Measurements from ENCODE around the gene CMSS1. TPM values are rescaled to one million over a fixed set of nuclear protein-coding genes. Genes with fewer than 3 reads are reported as not detected.

CMSS1 gene
- total RNA-seq, 1 donor from 2014 or later, result 8.2 TPM

DNA sequence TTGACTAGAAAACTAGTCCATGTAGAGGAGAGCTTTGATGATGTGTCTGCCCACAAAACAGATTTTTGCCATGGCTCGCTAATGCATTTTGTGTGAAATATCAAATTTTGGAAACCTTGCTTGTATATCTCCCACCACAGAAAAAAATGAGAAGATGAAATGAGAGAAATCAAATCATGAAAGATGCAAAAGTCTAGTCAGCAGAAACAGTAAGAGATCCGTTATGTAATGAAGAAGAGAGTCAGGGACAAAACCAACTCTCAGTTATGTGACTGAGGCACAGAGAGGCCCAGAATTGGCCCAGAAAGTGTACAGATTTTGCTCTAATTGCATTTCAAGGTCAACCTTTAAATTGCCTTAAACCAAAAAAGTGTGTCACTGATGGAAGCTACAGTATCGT is 189.7 kb downstream of the CMSS1 start:
- DNase-seq (ENCODE audit: low spot score in 2 of 2) (no peak), FAIRE-seq (no peak)

DNA sequence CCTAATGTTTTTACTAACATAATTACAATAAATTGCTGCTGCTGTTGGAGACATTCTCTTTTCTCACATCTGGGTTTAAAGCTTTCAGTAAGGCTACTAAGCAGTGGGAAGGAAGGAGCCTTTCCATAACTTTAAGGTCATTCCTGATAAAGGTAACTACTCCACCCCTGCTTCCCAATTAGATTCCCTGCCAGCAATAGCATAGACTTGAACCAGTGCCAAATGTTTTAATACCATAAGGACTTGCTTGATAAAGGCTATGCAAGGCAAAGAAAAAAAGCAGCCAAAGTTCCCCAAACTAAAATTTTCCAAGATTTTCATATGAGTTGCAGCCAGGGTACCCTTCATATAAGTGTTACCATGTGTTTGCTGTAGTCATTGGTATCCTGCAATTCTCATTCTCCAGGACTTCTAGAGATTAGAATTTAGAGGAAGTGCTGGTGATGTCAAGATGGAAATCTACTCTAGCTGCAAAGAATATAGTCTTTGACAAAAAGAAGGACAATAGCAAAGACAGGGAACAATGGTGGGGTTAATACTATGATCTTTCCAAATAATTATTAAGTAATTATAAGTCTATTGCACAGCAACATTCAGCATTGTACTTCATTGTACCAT is 190.5 kb downstream of the CMSS1 start:
- no peak for DNase-seq (ENCODE audit: low spot score in 2 of 2)
- no peak for FAIRE-seq

DNA sequence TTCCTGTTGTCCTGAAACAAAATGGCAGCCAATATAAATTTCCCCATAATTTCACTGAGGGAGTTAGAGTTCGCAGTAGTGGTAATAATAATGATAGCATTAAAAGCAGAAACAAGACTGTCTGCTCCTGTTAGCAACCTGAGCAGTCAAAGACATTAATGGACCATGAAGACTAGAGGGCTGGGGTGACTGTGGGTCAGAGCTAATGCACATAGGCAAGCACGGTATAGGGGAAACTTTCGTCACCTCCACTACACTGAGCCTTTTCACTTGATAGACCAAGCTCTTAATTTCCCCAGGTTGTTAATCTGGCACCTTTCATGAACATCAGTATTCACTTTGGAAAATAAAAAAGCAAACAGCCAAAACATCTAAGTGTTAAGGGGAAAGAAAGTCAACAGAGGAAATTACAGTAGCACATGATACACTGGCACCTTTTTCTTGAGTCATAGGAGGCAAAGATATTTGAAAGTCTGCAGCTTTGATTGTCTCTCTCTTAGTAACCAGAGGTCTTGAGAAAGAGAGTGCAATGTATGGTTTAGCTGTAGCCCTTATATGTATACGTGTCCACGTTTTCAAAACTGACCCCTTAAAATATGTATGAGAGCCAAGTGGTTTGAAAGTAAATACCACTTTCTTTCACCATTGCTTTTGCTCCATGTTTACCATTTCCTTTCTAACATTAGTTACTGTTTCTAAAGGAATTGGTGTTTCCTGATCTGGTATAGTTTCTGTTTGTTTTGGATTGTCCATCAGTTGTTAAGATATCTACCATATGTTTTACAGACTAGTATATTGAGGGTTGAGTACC is 191.8 kb downstream of the CMSS1 start:
- no peak for DNase-seq (ENCODE audit: low spot score in 2 of 2)
- FAIRE-seq, result no peak

DNA sequence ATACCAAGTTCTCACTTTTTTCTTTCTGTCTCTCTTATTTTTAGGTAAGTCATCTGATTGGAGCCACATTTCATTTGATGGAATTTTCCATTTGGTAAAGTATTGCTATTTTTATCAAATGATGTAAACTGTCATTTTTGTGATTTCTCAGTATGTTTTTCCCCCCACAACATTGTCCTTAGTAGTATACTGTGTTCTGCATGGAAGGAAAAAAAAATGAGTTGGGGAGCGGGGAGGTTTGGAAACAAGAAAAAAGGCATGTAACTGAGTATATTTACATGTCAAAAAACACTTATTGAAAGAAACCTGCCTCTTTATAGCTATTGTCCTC is 192.4 kb downstream of the CMSS1 start:
- DNase-seq (ENCODE audit: low spot score in 2 of 2), result no peak
- no peak for FAIRE-seq

DNA sequence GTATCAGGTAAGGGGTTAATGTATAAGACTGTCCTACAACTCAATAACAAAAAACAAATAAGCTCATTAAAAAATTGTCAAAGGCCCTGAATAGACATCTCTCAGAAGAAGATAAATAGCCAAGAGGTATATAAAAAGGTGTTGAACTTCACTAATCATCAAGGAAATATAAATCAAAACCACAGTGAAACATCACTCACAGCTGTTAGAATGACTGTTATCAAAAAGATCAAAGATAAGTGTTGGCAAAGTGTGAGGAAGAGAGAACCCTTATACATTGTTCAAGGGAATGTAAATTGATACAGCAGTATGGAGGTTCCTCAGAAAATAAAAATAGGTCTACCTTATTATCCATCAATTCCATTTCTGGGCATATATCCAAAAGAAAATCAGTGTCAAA is 201.1 kb downstream of the CMSS1 start:
- FAIRE-seq (no peak), DNase-seq (ENCODE audit: low spot score in 2 of 2) (no peak)

DNA sequence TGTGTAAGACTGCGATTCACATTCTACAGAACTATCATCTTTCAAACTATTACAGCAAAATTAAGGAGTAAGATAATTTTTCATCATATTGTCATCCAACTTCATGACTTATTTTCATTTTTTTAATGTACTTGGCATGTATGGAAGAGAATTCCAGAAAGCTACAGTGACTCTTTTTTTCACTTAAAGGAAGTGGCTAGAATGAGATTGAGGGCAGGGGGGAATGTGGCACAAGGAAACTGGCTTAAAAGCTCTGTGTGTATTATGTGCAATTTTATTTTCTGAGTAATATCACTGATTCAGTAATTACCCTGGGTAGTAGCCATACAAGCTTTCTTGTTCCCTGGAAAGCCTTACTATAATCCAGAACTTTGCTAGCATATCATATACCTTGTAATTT is 202.1 kb downstream of the CMSS1 start:
- FAIRE-seq, result no peak
- no peak for DNase-seq (ENCODE audit: low spot score in 2 of 2)

DNA sequence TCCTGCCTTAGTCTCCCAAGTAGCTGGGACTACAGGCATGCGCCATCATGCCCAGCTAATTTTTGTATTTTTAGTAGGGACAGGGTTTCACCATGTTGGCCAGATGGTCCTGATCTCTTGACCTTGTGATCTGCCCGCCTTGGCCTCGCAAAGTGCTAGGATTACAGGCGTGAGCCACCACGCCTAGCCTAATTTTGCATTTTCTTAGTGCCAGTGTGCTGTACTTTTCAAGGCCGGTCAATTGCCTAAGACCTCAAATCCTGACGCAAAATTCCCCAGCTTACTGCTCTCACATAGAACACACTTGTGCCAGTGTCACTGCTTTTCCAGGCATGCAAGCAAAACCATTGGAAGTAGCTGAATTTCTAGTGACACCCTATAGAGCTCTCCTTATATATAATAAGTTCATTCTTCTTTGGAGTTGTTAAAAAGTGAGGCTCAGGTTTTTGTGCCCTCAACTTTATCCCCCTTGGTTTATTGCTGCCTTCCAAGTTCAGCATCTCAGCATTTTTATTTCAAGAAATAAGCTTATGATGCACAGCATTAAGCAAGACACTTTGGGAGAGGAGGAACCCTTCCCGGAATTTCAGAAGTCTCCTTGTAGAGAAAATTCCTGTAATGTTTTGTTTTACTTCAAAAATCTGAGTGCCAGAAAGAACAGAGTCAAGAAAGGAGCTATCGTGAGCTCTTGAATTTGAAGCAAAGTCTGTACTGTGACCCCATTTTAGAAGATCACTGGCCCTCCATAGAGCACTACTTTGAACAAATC is 203.4 kb downstream of the CMSS1 start:
- DNase-seq (ENCODE audit: low spot score in 2 of 2) (no peak), FAIRE-seq (no peak)

DNA sequence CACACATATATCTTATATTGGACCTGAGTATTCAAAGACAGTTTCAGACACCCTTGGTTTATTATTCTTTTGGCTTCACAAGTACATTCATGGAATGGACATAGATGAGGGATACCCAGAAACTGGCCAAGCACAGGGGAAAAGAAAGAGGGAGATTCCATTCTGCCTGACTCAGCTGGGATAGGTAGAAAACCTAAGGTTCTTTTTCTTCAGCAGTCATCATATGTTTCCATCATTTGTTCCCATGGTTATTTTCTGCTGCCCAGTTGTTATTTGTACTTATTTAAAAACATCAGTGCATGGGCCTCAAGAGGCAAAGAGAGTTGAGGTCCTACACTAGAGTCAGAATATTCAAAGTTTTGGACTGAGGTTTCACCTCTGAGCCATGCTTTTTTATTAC is 204.8 kb downstream of the CMSS1 start:
- FAIRE-seq, result no peak
- DNase-seq (ENCODE audit: low spot score in 2 of 2), result no peak

DNA sequence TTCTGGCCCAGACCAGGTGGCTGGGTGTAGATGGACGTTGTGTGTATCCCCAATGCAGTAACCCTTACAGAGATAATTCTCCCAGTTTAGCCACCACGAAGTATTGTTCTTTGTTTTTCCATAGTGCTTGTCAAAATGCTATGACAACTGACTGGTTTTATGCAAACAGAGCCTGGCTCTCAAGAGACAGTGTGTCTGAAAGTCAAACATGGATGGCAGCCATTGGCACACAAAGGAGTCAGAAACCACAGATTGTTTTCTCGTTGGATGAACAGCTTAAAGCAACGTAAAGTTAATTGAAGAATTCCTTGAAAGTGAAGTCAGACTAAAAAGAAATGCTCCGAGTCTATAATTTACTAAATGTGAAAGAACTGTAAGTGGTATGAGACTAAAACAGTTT is 205.5 kb downstream of the CMSS1 start:
- FAIRE-seq (no peak), DNase-seq (ENCODE audit: low spot score in 2 of 2) (no peak)

DNA sequence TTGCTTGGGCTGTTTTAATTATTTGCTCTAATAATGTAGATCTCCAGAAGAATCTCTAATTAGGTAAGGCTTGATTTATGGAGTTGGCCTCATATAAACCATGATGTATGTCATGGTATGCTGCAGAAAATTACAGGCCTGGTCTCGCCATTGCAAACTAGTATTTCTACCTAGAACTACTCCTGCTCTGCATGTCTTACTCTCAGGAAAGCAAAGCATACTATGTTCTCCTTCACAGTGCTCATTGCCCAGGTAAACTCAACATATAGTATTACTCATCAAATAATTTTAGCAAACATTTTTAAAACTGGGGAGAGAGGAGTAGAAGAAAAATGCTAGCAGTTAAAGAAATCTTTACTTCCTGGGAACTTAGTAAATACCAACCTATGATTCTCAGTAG is 205.9 kb downstream of the CMSS1 start:
- FAIRE-seq, result no peak
- DNase-seq (ENCODE audit: low spot score in 2 of 2), result no peak

DNA sequence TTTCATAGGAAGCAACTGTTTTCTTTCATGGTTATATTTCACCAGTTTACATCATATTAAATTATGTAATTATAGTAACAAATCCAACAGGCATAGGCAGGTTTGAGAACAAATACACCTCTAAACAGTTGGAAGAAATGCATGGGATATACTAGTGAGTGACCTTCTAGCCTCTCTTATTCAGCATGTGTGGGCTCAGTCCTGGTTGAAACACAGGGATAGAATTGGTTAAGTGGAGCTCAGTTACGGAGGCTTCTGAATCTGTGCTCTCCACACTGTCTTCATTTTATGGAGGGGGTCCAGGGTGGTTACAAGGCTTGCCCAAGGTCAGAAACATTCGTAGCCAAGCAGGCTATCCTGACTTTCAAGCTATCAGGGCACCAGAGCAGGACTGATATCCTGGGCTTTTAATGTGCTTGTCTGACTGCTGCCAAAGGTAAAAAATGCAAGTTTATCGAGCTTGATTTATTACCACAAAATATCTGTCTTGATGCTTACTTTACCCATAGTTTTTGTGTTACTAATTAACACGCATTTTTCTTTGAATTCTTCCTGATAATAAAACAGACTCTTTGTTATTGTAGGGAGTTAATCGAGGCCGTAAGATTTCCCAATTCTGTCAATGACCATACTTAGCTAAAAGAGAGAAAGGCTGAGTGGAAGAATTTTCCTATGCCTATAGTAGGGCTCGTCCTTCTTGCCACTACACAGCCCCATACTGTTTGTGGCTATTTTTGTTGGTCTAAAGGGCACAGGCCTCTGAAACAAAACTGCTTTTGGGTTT is 207.1 kb downstream of the CMSS1 start:
- DNase-seq (ENCODE audit: low spot score in 2 of 2) (no peak), FAIRE-seq (no peak)

DNA sequence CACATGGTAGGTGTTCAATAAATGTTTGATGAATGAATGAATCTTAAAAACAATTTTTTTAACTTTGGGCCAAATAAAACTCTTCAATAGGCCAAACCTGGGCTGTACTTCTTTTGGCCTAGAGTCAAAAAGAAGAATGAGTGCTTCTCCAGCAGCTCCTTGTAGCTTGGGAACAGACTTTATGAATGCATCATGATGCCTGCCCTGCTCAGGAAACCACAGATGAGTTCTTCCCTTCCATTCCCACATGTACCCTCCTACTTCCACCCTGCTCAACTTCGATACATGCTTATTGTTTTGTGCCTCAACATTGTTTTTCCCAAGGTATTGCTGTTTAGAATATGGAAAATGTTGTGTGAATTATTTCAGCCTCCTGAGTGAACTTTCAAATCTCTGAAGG is 209.7 kb downstream of the CMSS1 start:
- FAIRE-seq, result no peak

GRCh38 chr3:100029052-100029451 is 211.4 kb downstream of the CMSS1 start:
- no peak for DNase-seq (ENCODE audit: low spot score in 2 of 2)
- peak; percentile 90 for FAIRE-seq

More for the DNA sequence above, 209.7 kb downstream of the CMSS1 start:
- DNase-seq (ENCODE audit: low spot score in 2 of 2), result no peak

GRCh38 chr3:100029689-100030088 is 212.0 kb downstream of the CMSS1 start:
- no peak for FAIRE-seq
- no peak for DNase-seq (ENCODE audit: low spot score in 2 of 2)

- DNase-seq (ENCODE audit: low spot score in 2 of 2), result no peak
- FAIRE-seq, result no peak
Observed at GRCh38 chr3:100030346-100030745, 212.7 kb downstream of the CMSS1 start.

DNA sequence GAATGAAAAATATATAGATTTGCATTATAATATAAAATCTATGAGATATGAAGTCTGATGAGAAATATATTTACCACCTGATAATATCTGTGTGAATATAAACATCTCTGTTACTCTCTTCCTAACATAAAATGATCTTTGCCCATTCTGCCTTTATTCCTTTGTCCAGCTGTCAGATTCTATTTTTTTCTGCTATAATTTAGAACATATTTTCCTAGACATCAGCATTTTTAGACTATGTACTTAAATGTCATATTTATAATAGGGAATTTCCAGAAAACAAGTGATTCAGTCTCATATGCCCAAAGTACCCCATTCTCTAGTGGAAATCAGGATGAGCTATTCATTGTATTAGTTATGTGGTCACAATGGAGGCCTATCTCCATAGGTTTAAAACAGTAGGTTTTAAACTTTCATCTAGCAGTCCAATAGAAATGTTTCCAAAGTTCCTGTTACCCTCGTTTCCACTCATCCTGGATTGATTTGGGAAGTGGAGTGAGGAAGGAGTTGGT is 213.3 kb downstream of the CMSS1 start:
- no peak for DNase-seq (ENCODE audit: low spot score in 2 of 2)
- no peak for FAIRE-seq

GRCh38 chr3:100032243-100032642 is 214.6 kb downstream of the CMSS1 start:
- FAIRE-seq (no peak), DNase-seq (ENCODE audit: low spot score in 2 of 2) (no peak)

DNA sequence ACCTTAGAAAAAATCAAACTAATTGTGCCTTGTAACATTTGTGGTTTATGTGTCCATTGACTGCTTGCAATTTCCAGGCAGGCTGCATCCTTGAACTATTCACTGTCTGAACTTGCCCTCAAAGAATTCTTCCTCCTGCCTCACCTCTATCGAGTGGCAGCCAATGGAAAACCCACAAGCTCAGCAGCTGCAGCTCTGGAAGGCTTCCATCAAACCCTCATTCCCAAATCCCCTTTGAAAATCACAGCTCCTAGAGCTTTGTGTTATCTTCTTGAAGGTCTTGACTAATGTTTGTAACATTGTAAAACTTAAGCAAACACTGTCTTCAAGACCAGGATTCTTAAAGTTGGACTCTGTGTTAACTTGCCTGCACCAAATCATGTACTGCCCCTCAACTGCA is 215.5 kb downstream of the CMSS1 start:
- DNase-seq (ENCODE audit: low spot score in 2 of 2), result no peak
- FAIRE-seq, result no peak

GRCh38 chr3:100033903-100034471 is 216.3 kb downstream of the CMSS1 start:
- DNase-seq (ENCODE audit: low spot score in 2 of 2), result no peak
- no peak for FAIRE-seq

DNA sequence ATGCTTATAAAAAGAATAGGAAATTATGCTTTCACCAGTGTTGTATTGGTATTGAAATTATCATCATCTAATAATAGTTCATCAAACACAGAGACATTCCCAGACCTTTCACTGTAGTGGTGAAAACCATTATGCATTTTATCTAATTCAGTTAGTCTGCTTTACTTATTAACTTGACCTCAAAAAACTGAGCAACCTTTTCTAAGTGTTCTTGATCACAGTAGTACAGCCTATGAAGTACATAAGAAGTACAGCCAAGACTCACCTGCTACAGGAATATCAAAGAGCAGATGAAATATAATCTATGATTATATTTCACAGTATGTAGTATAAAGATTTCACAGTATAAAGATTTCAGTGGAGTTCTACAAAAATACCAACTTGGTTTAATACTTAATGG is 221.4 kb downstream of the CMSS1 start:
- no peak for DNase-seq (ENCODE audit: low spot score in 2 of 2)
- no peak for FAIRE-seq
